Nephron progenitor cell (in vitro differentiated cells): ENCODE results near the gene FAM32A.
A peak's percentile ranks its signal among the peaks of the same experiment; 100 is the strongest.

ENCODE experiments used
- DNase-seq: peaks from one replicate; pipeline ENCODE4 v3.0.0; 2021
- H3K27ac Mint-ChIP-seq: 2 replicates; pipeline ENCODE4 v1.8.0; 2021; ENCODE audit warnings: mild to moderate bottlenecking, moderate library complexity, mixed read lengths
- H3K27me3 Mint-ChIP-seq: 2 replicates; pipeline ENCODE4 v1.8.0; 2021; ENCODE audit warnings: mild to moderate bottlenecking, low read depth, mixed read lengths; ENCODE audit not compliant: poor library complexity
- H3K36me3 Mint-ChIP-seq: 2 replicates; pipeline ENCODE4 v1.8.0; 2021; ENCODE audit warnings: low read depth, mixed read lengths
- H3K4me1 Mint-ChIP-seq: 2 replicates; pipeline ENCODE4 v1.8.0; 2021; ENCODE audit warnings: mixed read lengths
- H3K4me3 Mint-ChIP-seq: 2 replicates; pipeline ENCODE4 v1.8.0; 2021; ENCODE audit warnings: mild to moderate bottlenecking, moderate library complexity, mixed read lengths
- H3K9me3 Mint-ChIP-seq: 2 replicates; pipeline ENCODE4 v1.8.0; 2021; ENCODE audit warnings: mild to moderate bottlenecking, moderate library complexity, mixed read lengths
- TF ChIP-seq, protein P1 (sequence below): fragments of 200-600 bp; sonication (generic); IDR thresholded peaks from 2 replicates; pipeline ENCODE4 v1.5.0; 2021; ENCODE audit warnings: antibody characterized with exemption

Gene FAM32A

DNA sequence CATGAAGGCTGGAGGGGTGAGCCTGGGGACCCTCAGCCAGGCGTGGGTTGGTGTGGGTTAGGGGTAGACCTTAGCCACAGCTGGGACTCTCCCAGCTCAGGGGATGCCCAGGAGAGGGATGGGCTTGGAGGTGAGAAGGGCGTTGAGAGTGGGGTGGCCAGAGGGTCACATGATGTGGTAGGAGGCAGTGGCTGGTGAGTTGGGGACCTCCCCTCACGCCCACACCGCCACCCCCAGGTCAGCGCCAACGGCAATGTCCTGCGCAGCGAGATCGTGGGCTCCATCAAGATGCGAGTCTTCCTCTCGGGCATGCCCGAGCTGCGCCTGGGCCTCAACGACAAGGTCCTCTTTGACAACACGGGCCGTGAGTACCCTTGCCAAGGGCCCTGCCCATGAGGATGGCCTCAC is 41.0 kb downstream of the FAM32A start:
- Mint-ChIP-seq H3K9me3 (peaks cover 15% of the 10 kb centered on the region), H3K27me3 (no peaks in the 10 kb centered on the region), H3K27ac (no peak overlapping the region), H3K36me3 (peaks cover 42% of the 10 kb centered on the region), H3K4me1 (no peaks in the 10 kb centered on the region), H3K4me3 (no peak overlapping the region)
- DNase-seq: no peak
- TF ChIP-seq, protein P1, sequence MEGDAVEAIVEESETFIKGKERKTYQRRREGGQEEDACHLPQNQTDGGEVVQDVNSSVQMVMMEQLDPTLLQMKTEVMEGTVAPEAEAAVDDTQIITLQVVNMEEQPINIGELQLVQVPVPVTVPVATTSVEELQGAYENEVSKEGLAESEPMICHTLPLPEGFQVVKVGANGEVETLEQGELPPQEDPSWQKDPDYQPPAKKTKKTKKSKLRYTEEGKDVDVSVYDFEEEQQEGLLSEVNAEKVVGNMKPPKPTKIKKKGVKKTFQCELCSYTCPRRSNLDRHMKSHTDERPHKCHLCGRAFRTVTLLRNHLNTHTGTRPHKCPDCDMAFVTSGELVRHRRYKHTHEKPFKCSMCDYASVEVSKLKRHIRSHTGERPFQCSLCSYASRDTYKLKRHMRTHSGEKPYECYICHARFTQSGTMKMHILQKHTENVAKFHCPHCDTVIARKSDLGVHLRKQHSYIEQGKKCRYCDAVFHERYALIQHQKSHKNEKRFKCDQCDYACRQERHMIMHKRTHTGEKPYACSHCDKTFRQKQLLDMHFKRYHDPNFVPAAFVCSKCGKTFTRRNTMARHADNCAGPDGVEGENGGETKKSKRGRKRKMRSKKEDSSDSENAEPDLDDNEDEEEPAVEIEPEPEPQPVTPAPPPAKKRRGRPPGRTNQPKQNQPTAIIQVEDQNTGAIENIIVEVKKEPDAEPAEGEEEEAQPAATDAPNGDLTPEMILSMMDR: no peak

DNA sequence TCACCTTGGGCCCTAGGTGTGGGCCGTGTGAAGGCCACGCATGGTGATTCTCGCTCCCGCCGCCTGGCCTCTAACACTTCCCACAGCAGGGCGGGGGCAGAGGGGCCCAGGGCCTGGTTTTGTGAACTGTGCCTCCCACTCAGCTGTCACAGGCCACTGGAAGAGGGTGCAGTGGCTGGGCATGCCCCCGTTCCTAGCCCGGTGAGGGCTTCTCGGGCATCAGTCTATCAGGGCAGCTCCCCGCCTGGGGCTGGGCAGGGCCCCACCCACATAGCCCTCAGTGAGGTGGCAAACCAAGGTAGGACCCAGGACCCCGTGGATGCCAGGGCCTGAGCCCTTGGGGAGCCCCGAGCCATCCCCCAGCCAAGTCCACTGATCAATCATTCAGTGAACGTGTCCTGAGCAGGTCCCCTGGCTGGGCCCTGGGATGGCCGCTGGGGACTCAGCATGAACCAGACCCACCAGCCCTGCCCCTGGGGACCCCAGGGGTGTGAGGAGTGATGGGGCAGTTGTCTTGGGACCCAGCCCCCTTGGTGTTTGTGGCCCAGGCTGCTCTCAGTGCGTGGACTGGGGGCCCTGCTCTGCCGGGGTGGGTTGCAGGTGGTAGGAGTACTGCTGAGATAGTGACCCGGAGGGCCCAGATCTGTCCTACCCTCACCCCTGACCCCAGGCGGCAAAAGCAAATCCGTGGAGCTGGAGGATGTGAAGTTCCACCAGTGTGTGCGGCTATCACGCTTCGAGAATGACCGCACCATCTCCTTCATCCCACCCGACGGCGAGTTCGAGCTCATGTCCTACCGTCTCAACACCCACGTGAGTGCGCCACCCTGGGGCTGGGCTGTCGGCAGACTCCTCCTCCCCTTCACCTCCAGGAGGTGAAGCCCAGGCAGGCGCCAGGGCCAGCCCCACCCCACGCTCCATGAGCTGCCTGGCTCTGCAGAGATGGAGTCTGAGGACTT is 41.9 kb downstream of the FAM32A start:
- H3K27me3 Mint-ChIP-seq: no peaks in the 10 kb centered on the region
- TF ChIP-seq, protein P1: no peak
- no peaks in the 10 kb centered on the region for H3K4me1 Mint-ChIP-seq
- no peak overlapping the region for H3K4me3 Mint-ChIP-seq
- peaks cover 42% of the 10 kb centered on the region for H3K36me3 Mint-ChIP-seq
- H3K9me3 Mint-ChIP-seq: peaks cover 5% of the 10 kb centered on the region
- H3K27ac Mint-ChIP-seq: no peak overlapping the region
- DNase-seq: no peak

GRCh38 chr19:16227837-16228636 is 42.8 kb downstream of the FAM32A start:
- no peak for DNase-seq
- no peaks in the 10 kb centered on the region for H3K27me3 Mint-ChIP-seq
- no peaks in the 10 kb centered on the region for H3K4me1 Mint-ChIP-seq
- H3K9me3 Mint-ChIP-seq: no peaks in the 10 kb centered on the region
- no peak overlapping the region for H3K4me3 Mint-ChIP-seq
- H3K27ac Mint-ChIP-seq: no peak overlapping the region
- TF ChIP-seq, protein P1: no peak
- H3K36me3 Mint-ChIP-seq: peaks cover 41% of the 10 kb centered on the region

DNA sequence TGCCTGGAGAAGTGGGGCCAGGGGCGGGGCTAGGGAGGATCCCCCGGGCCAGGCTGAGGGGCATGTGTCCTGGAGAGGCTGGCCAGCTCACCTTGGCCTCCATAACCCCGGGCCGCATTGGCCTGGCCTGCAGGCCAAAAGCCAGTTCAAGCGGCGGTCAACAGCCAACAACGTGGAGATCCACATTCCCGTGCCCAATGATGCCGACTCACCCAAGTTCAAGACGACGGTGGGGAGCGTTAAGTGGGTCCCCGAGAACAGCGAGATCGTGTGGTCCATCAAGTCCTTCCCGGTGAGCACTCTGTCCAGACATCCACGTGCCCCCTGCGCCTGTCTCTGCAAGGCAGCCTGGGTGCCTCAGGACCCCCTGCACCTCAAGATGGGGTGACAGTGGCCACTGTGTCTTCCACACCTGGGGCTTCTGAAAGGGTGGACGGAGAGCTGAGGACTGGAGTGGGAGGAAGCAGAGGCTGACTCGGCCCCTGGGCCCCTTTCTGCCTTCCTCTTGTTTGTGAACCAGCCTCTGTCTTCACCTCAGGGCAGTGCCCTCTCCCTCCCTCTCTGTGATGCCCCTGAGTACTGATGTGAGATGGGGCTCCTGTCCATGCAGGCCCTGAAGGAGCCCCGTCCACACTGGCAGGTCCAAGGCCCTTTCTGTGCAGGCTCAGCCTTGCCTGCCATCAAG is 43.6 kb downstream of the FAM32A start:
- TF ChIP-seq, protein P1: no peak
- Mint-ChIP-seq H3K27ac (no peak overlapping the region), H3K36me3 (peaks cover 36% of the 10 kb centered on the region), H3K9me3 (no peaks in the 10 kb centered on the region), H3K4me1 (no peaks in the 10 kb centered on the region), H3K27me3 (no peaks in the 10 kb centered on the region), H3K4me3 (no peak overlapping the region)
- DNase-seq: no peak

GRCh38 chr19:16229322-16229641 is 44.1 kb downstream of the FAM32A start:
- peak overlapping the region; percentile 19 for H3K27ac Mint-ChIP-seq
- no peaks in the 10 kb centered on the region for H3K27me3 Mint-ChIP-seq
- H3K9me3 Mint-ChIP-seq: no peaks in the 10 kb centered on the region
- TF ChIP-seq, protein P1: no peak
- no peak overlapping the region for H3K4me3 Mint-ChIP-seq
- DNase-seq: no peak
- peaks cover 33% of the 10 kb centered on the region for H3K36me3 Mint-ChIP-seq
- H3K4me1 Mint-ChIP-seq: no peaks in the 10 kb centered on the region
